ENCODE data around the gene STAMBP.

STAMBP gene

DNA sequence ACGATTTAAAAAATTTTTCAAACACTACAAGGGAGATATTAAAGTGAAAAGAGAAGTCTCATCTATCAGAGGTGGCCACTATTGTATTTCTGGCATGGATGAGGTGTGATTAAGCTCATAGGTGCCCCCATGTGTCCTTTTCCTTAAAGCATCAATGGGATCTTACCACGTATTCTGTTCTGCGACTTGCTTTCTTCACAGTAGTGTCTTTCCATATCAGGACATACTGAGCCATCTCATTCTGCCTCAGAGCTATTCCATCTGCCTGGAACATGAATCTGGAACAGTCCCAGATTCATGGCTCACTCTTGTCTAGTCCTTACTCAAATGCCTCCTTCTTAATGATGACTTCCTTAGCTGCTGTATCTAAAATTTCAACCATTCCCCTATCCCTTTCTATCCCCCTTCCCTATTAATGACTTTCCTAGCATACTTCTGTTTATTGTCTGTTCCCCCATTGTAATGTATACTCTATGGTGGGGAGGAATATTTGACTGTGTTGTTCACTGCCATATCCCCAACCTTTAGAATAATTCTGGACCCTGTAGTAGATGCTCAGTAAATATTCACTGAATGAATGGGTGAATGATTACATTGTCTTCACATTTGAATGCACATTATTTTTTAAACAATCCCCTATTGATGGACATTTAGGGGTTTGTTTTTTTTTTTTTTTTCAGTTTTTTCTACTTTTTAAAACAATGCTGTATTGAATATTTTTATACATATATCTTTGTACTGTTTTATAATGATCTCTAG lies 11.1 kb downstream of the STAMBP start:
- Histone ChIP-seq H3K27me3 (no peaks in the 10 kb centered on the region), H3K9me3 (no peaks in the 10 kb centered on the region), H3K4me1 (no peaks in the 10 kb centered on the region), H3K4me3 (ENCODE audit: low read depth, low read length) (no peak overlapping the region), H3K36me3 (no peaks in the 10 kb centered on the region)
- TF ChIP-seq, protein P1, sequence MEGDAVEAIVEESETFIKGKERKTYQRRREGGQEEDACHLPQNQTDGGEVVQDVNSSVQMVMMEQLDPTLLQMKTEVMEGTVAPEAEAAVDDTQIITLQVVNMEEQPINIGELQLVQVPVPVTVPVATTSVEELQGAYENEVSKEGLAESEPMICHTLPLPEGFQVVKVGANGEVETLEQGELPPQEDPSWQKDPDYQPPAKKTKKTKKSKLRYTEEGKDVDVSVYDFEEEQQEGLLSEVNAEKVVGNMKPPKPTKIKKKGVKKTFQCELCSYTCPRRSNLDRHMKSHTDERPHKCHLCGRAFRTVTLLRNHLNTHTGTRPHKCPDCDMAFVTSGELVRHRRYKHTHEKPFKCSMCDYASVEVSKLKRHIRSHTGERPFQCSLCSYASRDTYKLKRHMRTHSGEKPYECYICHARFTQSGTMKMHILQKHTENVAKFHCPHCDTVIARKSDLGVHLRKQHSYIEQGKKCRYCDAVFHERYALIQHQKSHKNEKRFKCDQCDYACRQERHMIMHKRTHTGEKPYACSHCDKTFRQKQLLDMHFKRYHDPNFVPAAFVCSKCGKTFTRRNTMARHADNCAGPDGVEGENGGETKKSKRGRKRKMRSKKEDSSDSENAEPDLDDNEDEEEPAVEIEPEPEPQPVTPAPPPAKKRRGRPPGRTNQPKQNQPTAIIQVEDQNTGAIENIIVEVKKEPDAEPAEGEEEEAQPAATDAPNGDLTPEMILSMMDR (IDR thresholded peaks at IDR 0.05; ENCODE audit: low read depth, low read length) = no peak
- no peak for DNase-seq

DNA sequence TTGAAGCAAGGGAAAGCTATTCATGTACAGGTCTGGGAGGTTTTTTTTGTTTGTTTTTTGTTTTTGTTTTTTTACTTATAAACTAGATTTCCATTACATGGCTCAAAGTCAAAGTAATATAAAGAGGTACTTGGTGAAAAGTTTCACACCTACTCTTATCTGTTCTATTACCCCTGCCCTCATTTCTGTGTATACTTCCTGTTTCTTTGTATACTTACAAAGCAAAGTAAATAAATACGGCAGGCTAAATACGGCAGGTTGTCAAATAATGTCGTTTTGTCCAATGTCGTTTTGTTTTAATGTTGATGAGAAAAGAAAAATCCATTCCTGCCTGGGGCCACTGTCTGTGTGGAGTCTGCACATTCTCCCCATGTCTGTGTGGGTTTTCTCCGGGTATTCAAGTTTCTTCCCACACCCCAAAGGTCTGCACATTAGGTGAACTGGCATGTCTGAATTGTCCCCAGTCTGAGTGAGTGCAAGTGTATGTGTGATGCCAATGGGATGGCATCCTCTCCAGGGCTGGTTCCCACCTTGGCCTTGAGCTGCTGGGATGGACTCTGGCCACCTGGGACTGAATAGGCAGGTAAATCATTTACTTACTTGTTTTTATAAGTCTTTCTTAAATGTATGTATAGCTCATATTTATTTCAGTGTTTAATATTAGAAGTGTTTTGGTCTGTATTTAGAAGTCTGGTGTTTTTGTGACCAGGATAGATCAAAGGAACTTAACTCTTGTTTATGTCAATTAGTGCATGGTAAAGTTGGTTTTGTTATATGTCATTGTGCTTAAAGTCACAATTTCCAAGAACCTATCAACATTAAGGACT lies 13.4 kb downstream of the STAMBP start:
- no peaks in the 10 kb centered on the region for H3K9me3 ChIP-seq
- no peak overlapping the region for H3K4me3 ChIP-seq (ENCODE audit: low read depth, low read length)
- no peaks in the 10 kb centered on the region for H3K4me1 ChIP-seq
- H3K27me3 ChIP-seq = no peaks in the 10 kb centered on the region
- H3K36me3 ChIP-seq = no peaks in the 10 kb centered on the region
- TF ChIP-seq, protein P1 (IDR thresholded peaks at IDR 0.05; ENCODE audit: low read depth, low read length) = no peak
- no peak for DNase-seq

DNA sequence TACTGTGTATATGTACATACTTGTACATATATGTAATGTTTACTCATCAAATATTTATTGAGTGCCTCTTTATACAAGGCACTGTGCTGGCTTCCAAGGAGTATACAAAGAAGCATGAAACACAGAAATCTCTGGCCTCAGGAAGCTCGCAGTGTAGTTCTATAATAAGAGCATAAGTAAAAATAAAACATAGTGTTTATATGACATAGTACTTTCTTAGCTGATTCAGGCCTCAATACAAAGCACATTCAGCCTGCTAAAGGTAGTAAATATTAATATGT lies 13.9 kb downstream of the STAMBP start:
- Histone ChIP-seq H3K4me1 (no peaks in the 10 kb centered on the region), H3K9me3 (no peaks in the 10 kb centered on the region), H3K27me3 (no peaks in the 10 kb centered on the region), H3K36me3 (no peaks in the 10 kb centered on the region), H3K4me3 (ENCODE audit: low read depth, low read length) (no peak overlapping the region)
- DNase-seq = no peak
- TF ChIP-seq, protein P1 (IDR thresholded peaks at IDR 0.05; ENCODE audit: low read depth, low read length) = no peak

DNA sequence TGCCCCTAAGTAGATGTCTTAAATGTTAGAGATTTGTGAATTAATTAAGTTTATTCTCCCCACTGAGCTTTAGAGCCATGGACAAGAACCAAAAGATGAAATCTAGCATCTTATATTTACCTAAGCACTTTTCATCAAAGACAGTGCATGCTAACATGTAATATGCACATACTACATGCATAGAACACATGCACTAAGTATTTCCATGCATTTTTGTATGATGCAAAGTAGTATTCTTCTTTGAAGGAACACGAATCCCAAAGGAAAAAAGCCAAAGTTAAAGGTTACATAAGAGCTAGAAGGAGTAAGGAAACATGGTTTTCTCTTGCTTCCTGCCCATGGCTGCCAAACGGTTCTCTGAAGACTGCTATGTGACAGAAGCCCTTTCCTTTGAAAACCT lies 15.3 kb downstream of the STAMBP start:
- no peak overlapping the region for H3K4me3 ChIP-seq (ENCODE audit: low read depth, low read length)
- H3K9me3 ChIP-seq = no peaks in the 10 kb centered on the region
- no peaks in the 10 kb centered on the region for H3K36me3 ChIP-seq
- H3K27me3 ChIP-seq = no peaks in the 10 kb centered on the region
- H3K4me1 ChIP-seq = no peaks in the 10 kb centered on the region
- DNase-seq = no peak
- TF ChIP-seq, protein P1 (IDR thresholded peaks at IDR 0.05; ENCODE audit: low read depth, low read length) = no peak

DNA sequence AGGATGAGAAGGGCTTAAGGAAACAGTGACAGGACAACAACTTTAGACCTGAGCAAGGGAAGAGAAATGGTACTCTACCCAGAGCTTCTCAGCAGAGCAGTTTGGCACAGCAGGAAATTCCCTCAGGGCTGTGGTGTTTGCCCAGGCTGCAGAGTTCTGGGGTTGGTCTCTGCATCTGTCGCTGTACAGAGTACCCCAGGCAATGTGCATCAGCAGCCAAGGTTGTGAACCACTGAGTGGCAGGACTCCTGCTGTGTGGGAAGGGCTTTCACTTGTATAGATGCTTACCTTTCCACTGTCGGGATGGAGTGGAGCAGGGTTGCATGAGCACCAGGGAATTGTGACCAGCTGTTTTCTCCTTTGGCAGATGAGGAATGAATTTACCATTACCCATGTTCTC lies 21.2 kb downstream of the STAMBP start:
- Histone ChIP-seq H3K9me3 (no peaks in the 10 kb centered on the region), H3K4me3 (ENCODE audit: low read depth, low read length) (no peak overlapping the region), H3K4me1 (no peaks in the 10 kb centered on the region), H3K27me3 (no peaks in the 10 kb centered on the region), H3K36me3 (no peaks in the 10 kb centered on the region)
- no peak for DNase-seq
- TF ChIP-seq, protein P1 (IDR thresholded peaks at IDR 0.05; ENCODE audit: low read depth, low read length) = no peak

DNA sequence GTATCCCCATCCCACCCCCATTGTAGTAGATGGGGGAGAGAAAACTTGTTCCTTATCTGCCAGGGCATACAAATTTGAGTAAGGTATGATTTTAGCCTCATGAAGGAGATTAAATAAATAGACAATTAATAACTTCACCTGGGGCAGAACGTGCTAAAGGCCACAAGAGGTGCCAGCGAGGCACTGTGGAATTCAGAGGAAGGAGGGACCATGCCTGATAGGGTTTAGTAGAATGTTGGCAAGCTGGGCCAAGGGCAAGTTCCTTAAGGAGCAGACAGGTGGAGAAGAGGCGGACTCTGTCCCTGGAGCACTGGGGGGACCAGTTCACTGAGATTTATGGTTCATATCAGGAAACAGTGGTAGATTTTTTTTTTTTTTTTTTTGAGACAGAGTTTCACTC lies 22.5 kb downstream of the STAMBP start:
- Histone ChIP-seq H3K4me3 (ENCODE audit: low read depth, low read length) (no peak overlapping the region), H3K4me1 (no peaks in the 10 kb centered on the region), H3K36me3 (no peaks in the 10 kb centered on the region), H3K9me3 (no peaks in the 10 kb centered on the region), H3K27me3 (no peaks in the 10 kb centered on the region)
- no peak for DNase-seq
- TF ChIP-seq, protein P1 (IDR thresholded peaks at IDR 0.05; ENCODE audit: low read depth, low read length) = peak; percentile 35

Measured in BE2C (cell line).